WTC11 (cell line): ENCODE results near the gene RC3H1. TPM values are rescaled to one million over a fixed set of nuclear protein-coding genes. Genes with fewer than 3 reads are reported as not detected.

Experiments used
- ATAC-seq: fragments of 200-7000 bp; cut with Tn5 transposase; 2 replicates; pipeline ENCODE4 v1.10.0; 2021; ENCODE audit warnings: mild to moderate bottlenecking, moderate library complexity
- CTCF ChIA-PET: fragments of 300-600 bp; sonication (Branson Sonifier 250); formaldehyde crosslinking; loops from one replicate; lab custom pipeline; 2021; ENCODE audit warnings: antibody characterized with exemption; lab: Charles Lee
- POLR2A ChIA-PET: fragments of 350-600 bp; sonication (Branson Sonifier 250); formaldehyde crosslinking; loops from one replicate; lab custom pipeline; 2021; ENCODE audit warnings: antibody characterized with exemption; lab: Charles Lee
- DNase-seq: peaks from one replicate; pipeline ENCODE4 v3.0.0; 2021; ENCODE audit warnings: low spot score
- H3K27ac Mint-ChIP-seq: 2 replicates; pipeline ENCODE4 v1.8.0; 2021; ENCODE audit warnings: mixed read lengths
- H3K27me3 Mint-ChIP-seq: 2 replicates; pipeline ENCODE4 v1.8.0; 2021; ENCODE audit warnings: low read depth, mild to moderate bottlenecking, moderate library complexity, mixed read lengths
- H3K36me3 Mint-ChIP-seq: 2 replicates; pipeline ENCODE4 v1.8.0; 2021; ENCODE audit warnings: mixed read lengths
- H3K4me1 Mint-ChIP-seq: 2 replicates; pipeline ENCODE4 v1.8.0; 2022; ENCODE audit warnings: mixed read lengths
- H3K4me3 Mint-ChIP-seq: 2 replicates; pipeline ENCODE4 v1.8.0; 2021; ENCODE audit warnings: mild to moderate bottlenecking, moderate library complexity, mixed read lengths
- H3K9me3 Mint-ChIP-seq: 2 replicates; pipeline ENCODE4 v1.8.0; 2021; ENCODE audit warnings: mixed read lengths
- AR ChIP-seq: fragments of 250-450 bp; sonication (Bioruptor Pico); IDR thresholded peaks from 2 replicates; pipeline ENCODE4 v1.9.0; 2021; ENCODE audit warnings: mild to moderate bottlenecking
- ATF2 ChIP-seq: sonication (generic); formaldehyde crosslinking; IDR thresholded peaks from 2 replicates; pipeline ENCODE4 v1.8.1; 2022; ENCODE audit warnings: low read depth, missing genetic modification reagents, borderline replicate concordance
- ATF3 ChIP-seq: sonication (generic); formaldehyde crosslinking; conservative IDR thresholded peaks from 2 replicates; pipeline ENCODE4 v1.8.1; 2022; ENCODE audit warnings: mild to moderate bottlenecking, missing genetic modification reagents
- CDX4 ChIP-seq: fragments of 250-450 bp; sonication (Bioruptor Pico); IDR thresholded peaks from 2 replicates; pipeline ENCODE4 v1.9.0; 2021; ENCODE audit warnings: moderate library complexity, mild to moderate bottlenecking, inconsistent platforms, borderline replicate concordance
- CREB1 ChIP-seq: sonication (generic); formaldehyde crosslinking; IDR thresholded peaks from 2 replicates; pipeline ENCODE4 v1.8.0; 2023; ENCODE audit warnings: mild to moderate bottlenecking, missing genetic modification reagents
- ERG ChIP-seq: fragments of 250-450 bp; sonication (Bioruptor Pico); IDR thresholded peaks from 2 replicates; pipeline ENCODE4 v1.8.0; 2021; ENCODE audit warnings: mild to moderate bottlenecking
- ETV6 ChIP-seq: sonication (generic); formaldehyde crosslinking; IDR thresholded peaks from 2 replicates; pipeline ENCODE4 v1.8.1; 2022; ENCODE audit warnings: mild to moderate bottlenecking, missing genetic modification reagents
- FOXJ3 ChIP-seq: sonication (generic); formaldehyde crosslinking; IDR thresholded peaks from 2 replicates; pipeline ENCODE4 v1.9.0; 2021; ENCODE audit warnings: missing genetic modification reagents, mild to moderate bottlenecking, borderline replicate concordance
- FOXP1 ChIP-seq: sonication (generic); formaldehyde crosslinking; IDR thresholded peaks from 2 replicates; pipeline ENCODE4 v1.8.0; 2022; ENCODE audit warnings: missing genetic modification reagents, mild to moderate bottlenecking, moderate library complexity, borderline replicate concordance
- HMGA2 ChIP-seq: fragments of 250-450 bp; sonication (Bioruptor Pico); IDR thresholded peaks from 2 replicates; pipeline ENCODE4 v1.4.0; 2021; ENCODE audit warnings: mild to moderate bottlenecking, moderate library complexity
- NFATC4 ChIP-seq: fragments of 250-450 bp; sonication (Bioruptor Pico); IDR thresholded peaks from 2 replicates; pipeline ENCODE4 v1.9.0; 2021; ENCODE audit warnings: mild to moderate bottlenecking
- NR2C2 ChIP-seq: sonication (generic); formaldehyde crosslinking; IDR thresholded peaks from 2 replicates; pipeline ENCODE4 v1.8.0; 2022; ENCODE audit warnings: mild to moderate bottlenecking, missing genetic modification reagents
- PREB ChIP-seq: sonication (generic); formaldehyde crosslinking; IDR thresholded peaks from 2 replicates; pipeline ENCODE4 v1.8.1; 2022; ENCODE audit warnings: mild to moderate bottlenecking, missing genetic modification reagents, moderate library complexity, borderline replicate concordance
- RORB ChIP-seq: fragments of 250-450 bp; sonication (Bioruptor Pico); IDR thresholded peaks from 2 replicates; pipeline ENCODE4 v1.9.0; 2021; ENCODE audit warnings: mild to moderate bottlenecking
- SMAD3 ChIP-seq: sonication (generic); formaldehyde crosslinking; IDR thresholded peaks from 2 replicates; pipeline ENCODE4 v1.8.0; 2022; ENCODE audit warnings: missing genetic modification reagents, mild to moderate bottlenecking, borderline replicate concordance
- USF2 ChIP-seq: sonication (generic); formaldehyde crosslinking; IDR thresholded peaks from 2 replicates; pipeline ENCODE4 v1.8.1; 2023; ENCODE audit warnings: mild to moderate bottlenecking, missing genetic modification reagents, moderate library complexity
- ZNF121 ChIP-seq: sonication (generic); formaldehyde crosslinking; IDR thresholded peaks from 2 replicates; pipeline ENCODE4 v1.8.0; 2023; ENCODE audit warnings: missing genetic modification reagents
- ZNF416 ChIP-seq: fragments of 250-450 bp; sonication (Bioruptor Pico); IDR thresholded peaks from 2 replicates; pipeline ENCODE4 v1.9.0; 2021; ENCODE audit warnings: mild to moderate bottlenecking, inconsistent platforms
- ZNF423 ChIP-seq: fragments of 250-450 bp; sonication (Bioruptor Pico); IDR thresholded peaks from 2 replicates; pipeline ENCODE4 v2.1.2; 2022; ENCODE audit warnings: mild to moderate bottlenecking, moderate library complexity
- ZNF671 ChIP-seq: fragments of 250-450 bp; sonication (Bioruptor Pico); IDR thresholded peaks from 2 replicates; pipeline ENCODE4 v1.8.0; 2021; ENCODE audit warnings: mild to moderate bottlenecking
- total RNA-seq: library from RNA; stranded (reverse); gene quantifications from 3 replicates; pipeline ENCODE4 v1.2.3, GENCODE V29; 2021

The RC3H1 gene
- total RNA-seq, 1 experiment from 2014 or later, result 25.4 TPM

GRCh38 chr1:174018565-174018964 is 3.6 kb downstream of the RC3H1 start:
- Mint-ChIP-seq H3K36me3 (no peaks in the 10 kb centered on the region; the same call in 1 of the 2 replicates), H3K4me3 (no peak overlapping the region), H3K27ac (no peak overlapping the region), H3K27me3 (no peaks in the 10 kb centered on the region), H3K9me3 (no peaks in the 10 kb centered on the region), H3K4me1 (peaks cover 41% of the 10 kb centered on the region)
- ATAC-seq, result no peak
- POLR2A ChIA-PET, result no interaction called here
- CTCF ChIA-PET, result no interaction called here
- TF ChIP-seq ZNF671 (CRISPR knock-in tag) (no peak), CREB1 (CRISPR knock-in tag) (no peak), AR (CRISPR knock-in tag) (no peak), ATF2 (no peak), NR2C2 (CRISPR knock-in tag) (no peak), RORB (CRISPR knock-in tag) (no peak), ERG (CRISPR knock-in tag) (no peak), PREB (CRISPR knock-in tag) (no peak), ETV6 (CRISPR knock-in tag) (no peak), FOXP1 (CRISPR knock-in tag) (no peak), USF2 (CRISPR knock-in tag) (no peak), FOXJ3 (CRISPR knock-in tag) (no peak), ZNF121 (CRISPR knock-in tag) (no peak), HMGA2 (CRISPR knock-in tag) (no peak), ZNF423 (CRISPR knock-in tag) (no peak), NFATC4 (CRISPR knock-in tag) (no peak), ATF3 (CRISPR knock-in tag) (no peak), ZNF416 (CRISPR knock-in tag) (no peak), SMAD3 (CRISPR knock-in tag) (no peak), CDX4 (no peak)
- no peak for DNase-seq
